PFSK-1 (cell line): ENCODE results near the gene PRELID3B.

ENCODE experiments used
- POLR2AphosphoS5 ChIP-seq: IDR thresholded peaks from 2 replicates; pipeline ENCODE4 v1.6.1; 2012; ENCODE audit warnings: low read depth, mild to moderate bottlenecking, control low read depth, low read length, moderate library complexity
- REST ChIP-seq, 2 experiments: IDR thresholded peaks; 2 replicates each; pipeline versions ENCODE4 v1.6.1 to v1.8.0; 2011 to 2012; ENCODE audit warnings: low read depth in 2 of 2, low read length in 2 of 2, control low read depth in 1 of 2, inconsistent platforms in 1 of 2, mild to moderate bottlenecking in 1 of 2, moderate library complexity in 1 of 2; ENCODE audit not compliant: insufficient read depth in 1 of 2
- SIN3A ChIP-seq: IDR thresholded peaks from 2 replicates; pipeline ENCODE4 v1.6.1; 2012; ENCODE audit warnings: mild to moderate bottlenecking, low read length, moderate library complexity, borderline replicate concordance; ENCODE audit not compliant: insufficient read depth
- TAF1 ChIP-seq: IDR thresholded peaks from 2 replicates; pipeline ENCODE4 v1.6.1; 2012; ENCODE audit warnings: low read length, control low read depth, borderline replicate concordance; ENCODE audit not compliant: insufficient read depth

GRCh38 chr20:59019217-59019616 lies 23.4 kb downstream of the PRELID3B start, which contains the start of gene TUBB1:
- TF ChIP-seq POLR2AphosphoS5, result no peak
- TF ChIP-seq TAF1, result no peak
- no peak for TF ChIP-seq SIN3A
- no peak for TF ChIP-seq REST (IDR thresholded peaks at IDR 0.05; ENCODE audit: insufficient read depth in 1 of 2, low read depth in 2 of 2, low read length in 2 of 2)
